Cardiac septum (tissue), 1 donor: Measurements from ENCODE around the gene SUN1. TPM values are rescaled to one million over a fixed set of nuclear protein-coding genes. Genes with fewer than 3 reads are reported as not detected.
"Not testable (repeated sequence)": the region's sequence is repeated elsewhere in the genome, so short reads cannot be mapped to it uniquely, and the experiment has no call there.

Source experiments
- DNase-seq: peaks from one replicate; pipeline ENCODE4 v3.0.0-alpha.2; 2020; ENCODE audit warnings: low spot score
- intact Hi-C: fragments of 100-400 bp; cut with DNase I; formaldehyde crosslinking; loops from one replicate; pipeline ENCODE4 v1.14.0; 2022
- total RNA-seq: library from RNA; stranded (reverse); fragmentation: NEBNext Ultra II Directional; extraction: Animal tissue kit (Norgen Biotek cat#: 25700); gene quantifications from one replicate; pipeline ENCODE4 v1.2.1, GENCODE V29; 2021
- donor health status: DM: no; HTN: no; CAD: no.

Gene SUN1
- total RNA-seq, 1 donor from 2014 or later, result 153 TPM

- intact Hi-C loops, result no loop called here
- no peak for DNase-seq
These were observed 64.2 kb downstream of the SUN1 start for GRCh38 chr7:896346-897075.

- no peak for DNase-seq
- intact Hi-C loops, result no loop called here
These were observed 64.8 kb downstream of the SUN1 start for GRCh38 chr7:897086-897485.

GRCh38 chr7:897771-898376, 65.6 kb downstream of the SUN1 start:
- intact Hi-C loops, result no loop called here
- no peak for DNase-seq

GRCh38 chr7:898460-898854, 66.2 kb downstream of the SUN1 start:
- intact Hi-C loops, result no loop called here
- DNase-seq, result no peak

- no peak for DNase-seq
- intact Hi-C loops, result no loop called here
These were observed 66.8 kb downstream of the SUN1 start for GRCh38 chr7:898855-899681.

GRCh38 chr7:899806-900205, 67.5 kb downstream of the SUN1 start:
- intact Hi-C loops, result no loop called here

GRCh38 chr7:900331-901040, 68.2 kb downstream of the SUN1 start:
- no peak for DNase-seq
- intact Hi-C loops, result no loop called here

More at GRCh38 chr7:899806-900205, 67.5 kb downstream of the SUN1 start:
- no peak for DNase-seq

GRCh38 chr7:901041-901387, 68.7 kb downstream of the SUN1 start:
- intact Hi-C loops, result no loop called here
- no peak for DNase-seq

- peak; percentile 86 for DNase-seq
- intact Hi-C loops, result no loop called here
These were observed 69.3 kb downstream of the SUN1 start for GRCh38 chr7:901388-902154.

GRCh38 chr7:902996-903395, 70.7 kb downstream of the SUN1 start:
- DNase-seq, result no peak
- intact Hi-C loops, result no loop called here

GRCh38 chr7:903921-904755, 71.9 kb downstream of the SUN1 start:
- intact Hi-C loops, result no loop called here
- no peak for DNase-seq

- intact Hi-C loops, result loop anchor here (5.0 kb wide), 1 partner anchor 52 kb away; no protein-coding TSS in a partner anchor
- no peak for DNase-seq
These were observed 72.6 kb downstream of the SUN1 start for GRCh38 chr7:904847-905246.

- intact Hi-C loops, result loop anchor here (5.0 kb wide), 1 partner anchor 51 kb away; no protein-coding TSS in a partner anchor
- DNase-seq, result no peak
These were observed 74.5 kb downstream of the SUN1 start for GRCh38 chr7:906776-907157.

GRCh38 chr7:907158-907980, 75.1 kb downstream of the SUN1 start:
- DNase-seq, result no peak
- intact Hi-C loops, result loop anchor here (5.0 kb wide), 1 partner anchor 50 kb away; no protein-coding TSS in a partner anchor

GRCh38 chr7:908159-908581, 75.9 kb downstream of the SUN1 start:
- no peak for DNase-seq
- intact Hi-C loops, result loop anchor here (5.0 kb wide), 1 partner anchor 49 kb away; no protein-coding TSS in a partner anchor

- intact Hi-C loops, result loop anchor here (5.0 kb wide), 1 partner anchor 49 kb away; no protein-coding TSS in a partner anchor
- DNase-seq, result not testable (repeated sequence)
These were observed 76.5 kb downstream of the SUN1 start for GRCh38 chr7:908591-909357.
